H1 (cell line): ENCODE data around the gene CCDC110.

ENCODE experiments used
- CTCF ChIP-seq, 3 experiments: IDR thresholded peaks; 1 replicate in 2 of 3; 2 replicates in 1 of 3; pipeline versions ENCODE4 v1.5.1 to v1.6.1; 2011; ENCODE audit warnings: low read length in 3 of 3, mild to moderate bottlenecking in 3 of 3, inconsistent platforms in 2 of 3, low read depth in 1 of 3, moderate library complexity in 1 of 3; ENCODE audit not compliant: insufficient read depth in 1 of 3; ENCODE audit errors: control extremely low read depth in 1 of 3
- EGR1 ChIP-seq: IDR thresholded peaks from 2 replicates; pipeline ENCODE4 v1.6.1; 2011; ENCODE audit warnings: low read depth, low read length, borderline replicate concordance
- POLR2A ChIP-seq, 2 experiments: IDR thresholded peaks; 1 replicate in 1 of 2; 2 replicates in 1 of 2; pipeline ENCODE4 v1.6.1; 2011; ENCODE audit warnings: low read depth in 2 of 2, low read length in 2 of 2, mild to moderate bottlenecking in 2 of 2; ENCODE audit errors: control extremely low read depth in 1 of 2
- POLR2AphosphoS5 ChIP-seq: IDR thresholded peaks from 2 replicates; pipeline ENCODE4 v1.6.1; 2011; ENCODE audit warnings: low read depth, low read length
- RNF2 ChIP-seq: fragments of 200-900, 300-1000 bp; sonication (generic); IDR thresholded peaks from 2 replicates; pipeline ENCODE4 v1.7.1; 2016; ENCODE audit warnings: borderline replicate concordance, low read depth, mild to moderate bottlenecking, antibody characterized with exemption, low read length; ENCODE audit not compliant: poor library complexity, severe bottlenecking; ENCODE audit errors: missing control alignments
- SRF ChIP-seq: IDR thresholded peaks from 2 replicates; pipeline ENCODE4 v1.6.1; 2011; ENCODE audit warnings: mild to moderate bottlenecking, low read depth, low read length, moderate library complexity
- TAF1 ChIP-seq: IDR thresholded peaks from 2 replicates; pipeline ENCODE4 v1.6.1; 2011; ENCODE audit warnings: mild to moderate bottlenecking, low read depth, low read length
- TCF12 ChIP-seq: IDR thresholded peaks from 2 replicates; pipeline ENCODE4 v1.6.1; 2011; ENCODE audit warnings: low read depth, mild to moderate bottlenecking, low read length
- TF ChIP-seq, protein P1 (sequence below): IDR thresholded peaks from 2 replicates; pipeline ENCODE4 v1.6.1; 2011; ENCODE audit warnings: low read depth, mild to moderate bottlenecking, low read length; ENCODE audit not compliant: insufficient read depth

- TF ChIP-seq POLR2A (IDR thresholded peaks at IDR 0.05; ENCODE audit: control extremely low read depth in 1 of 2, low read depth in 2 of 2, low read length in 2 of 2) (no peak), TCF12 (no peak), POLR2AphosphoS5 (no peak), CTCF (IDR thresholded peaks at IDR 0.05; ENCODE audit: control extremely low read depth in 1 of 3, insufficient read depth in 1 of 3, low read depth in 1 of 3, low read length in 3 of 3) (no peak), RNF2 (no peak), EGR1 (no peak), TAF1 (no peak), SRF (no peak)
- TF ChIP-seq, protein P1, sequence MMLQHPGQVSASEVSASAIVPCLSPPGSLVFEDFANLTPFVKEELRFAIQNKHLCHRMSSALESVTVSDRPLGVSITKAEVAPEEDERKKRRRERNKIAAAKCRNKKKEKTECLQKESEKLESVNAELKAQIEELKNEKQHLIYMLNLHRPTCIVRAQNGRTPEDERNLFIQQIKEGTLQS, result no peak
Observed at GRCh38 chr4:185426960-185427688, 44.4 kb downstream of the CCDC110 start.
